H9 (cell line): ENCODE data around the gene MSI2. TPM values are rescaled to one million over a fixed set of nuclear protein-coding genes. Genes with fewer than 3 reads are reported as not detected.

Source experiments
- DNase-seq: peaks from one replicate; pipeline ENCODE4 v3.0.0-alpha.2; 2017
- H2AFZ ChIP-seq: one replicate; pipeline ENCODE4 v1.6.1; 2013; ENCODE audit warnings: mild to moderate bottlenecking, low read length, control low read depth, moderate library complexity
- H2AK5ac ChIP-seq: 2 replicates; pipeline ENCODE4 v1.6.1; 2013; ENCODE audit warnings: low read length, control low read depth, mixed read lengths; ENCODE audit not compliant: insufficient read length
- H2BK120ac ChIP-seq: one replicate; pipeline ENCODE4 v1.6.1; 2013; ENCODE audit warnings: low read depth, mild to moderate bottlenecking, low read length, control low read depth, inconsistent platforms; ENCODE audit not compliant: poor library complexity, severe bottlenecking
- H2BK12ac ChIP-seq: 2 replicates; pipeline ENCODE4 v1.6.1; 2013; ENCODE audit warnings: low read length, control low read depth, mixed read lengths, low read depth; ENCODE audit not compliant: insufficient read length
- H2BK15ac ChIP-seq: 2 replicates; pipeline ENCODE4 v1.6.1; 2013; ENCODE audit warnings: low read depth, low read length, control low read depth
- H2BK20ac ChIP-seq: one replicate; pipeline ENCODE4 v1.6.1; 2013; ENCODE audit warnings: low read depth, mild to moderate bottlenecking, low read length, control low read depth, inconsistent platforms; ENCODE audit not compliant: poor library complexity, severe bottlenecking
- H2BK5ac ChIP-seq: 2 replicates; pipeline ENCODE4 v1.6.1; 2013; ENCODE audit warnings: low read length, control low read depth, mixed read lengths; ENCODE audit not compliant: insufficient read length
- H3K14ac ChIP-seq: 2 replicates; pipeline ENCODE4 v1.6.1; 2013; ENCODE audit warnings: low read length, control low read depth; ENCODE audit not compliant: insufficient read depth
- H3K18ac ChIP-seq: 2 replicates; pipeline ENCODE4 v1.6.1; 2013; ENCODE audit warnings: low read depth, mild to moderate bottlenecking, mixed read lengths, low read length, control low read depth; ENCODE audit not compliant: insufficient read length
- H3K23ac ChIP-seq: 2 replicates; pipeline ENCODE4 v1.6.1; 2013; ENCODE audit warnings: low read length, control low read depth, mixed read lengths, low read depth; ENCODE audit not compliant: insufficient read length
- H3K23me2 ChIP-seq: 2 replicates; pipeline ENCODE4 v1.6.1; 2013; ENCODE audit warnings: low read depth, mild to moderate bottlenecking, mixed read lengths, low read length, control low read depth; ENCODE audit not compliant: insufficient read length, poor library complexity, severe bottlenecking
- H3K27ac ChIP-seq: 2 replicates; pipeline ENCODE4 v1.5.1; 2013; ENCODE audit warnings: low read length, control low read depth, mixed read lengths, low read depth; ENCODE audit not compliant: insufficient read length
- H3K27me3 ChIP-seq: 2 replicates; pipeline ENCODE4 v1.6.1; 2013; ENCODE audit warnings: low read length, control low read depth, inconsistent platforms; ENCODE audit not compliant: insufficient read depth
- H3K4ac ChIP-seq: 2 replicates; pipeline ENCODE4 v1.6.1; 2013; ENCODE audit warnings: low read depth, mild to moderate bottlenecking, control low read depth, inconsistent platforms, low read length, moderate library complexity
- H3K4me1 ChIP-seq: 2 replicates; pipeline ENCODE4 v1.6.1; 2013; ENCODE audit warnings: low read length, control low read depth, inconsistent platforms; ENCODE audit not compliant: insufficient read depth
- H3K4me2 ChIP-seq: 2 replicates; pipeline ENCODE4 v1.6.1; 2013; ENCODE audit warnings: low read length, control low read depth, mixed read lengths; ENCODE audit not compliant: insufficient read length, insufficient read depth
- H3K56ac ChIP-seq: 2 replicates; pipeline ENCODE4 v1.6.1; 2013; ENCODE audit warnings: low read depth, mild to moderate bottlenecking, mixed read lengths, low read length, control low read depth; ENCODE audit not compliant: insufficient read length
- H3K79me1 ChIP-seq: 2 replicates; pipeline ENCODE4 v1.6.1; 2013; ENCODE audit warnings: low read depth, mild to moderate bottlenecking, moderate library complexity, low read length, control low read depth, inconsistent platforms; ENCODE audit not compliant: insufficient read depth, poor library complexity, severe bottlenecking
- H3K79me2 ChIP-seq: 2 replicates; pipeline ENCODE4 v1.6.1; 2013; ENCODE audit warnings: low read length, control low read depth, inconsistent platforms; ENCODE audit not compliant: insufficient read depth
- H3K9ac ChIP-seq: 2 replicates; pipeline ENCODE4 v1.6.1; 2013; ENCODE audit warnings: low read length, control low read depth, mixed read lengths; ENCODE audit not compliant: insufficient read length; ENCODE audit errors: extremely low read depth
- H3K9me3 ChIP-seq: one replicate; pipeline ENCODE4 v1.6.1; 2013; ENCODE audit warnings: low read depth, low read length, inconsistent platforms; ENCODE audit not compliant: control insufficient read depth
- H3T11ph ChIP-seq: one replicate; pipeline ENCODE4 v1.6.1; 2013; ENCODE audit warnings: mild to moderate bottlenecking, low read length, control low read depth, inconsistent platforms
- H4K20me1 ChIP-seq: one replicate; pipeline ENCODE4 v1.6.1; 2013; ENCODE audit not compliant: control insufficient read depth, insufficient read length, insufficient read depth
- H4K5ac ChIP-seq: 2 replicates; pipeline ENCODE4 v1.6.1; 2013; ENCODE audit warnings: low read depth, mild to moderate bottlenecking, mixed read lengths, low read length, control low read depth; ENCODE audit not compliant: insufficient read length
- H4K8ac ChIP-seq: replicated peaks from 2 replicates; pipeline ENCODE4 v1.6.1; 2013; ENCODE audit warnings: low read length, control low read depth, mixed read lengths, low read depth; ENCODE audit not compliant: insufficient read length
- H4K91ac ChIP-seq: 2 replicates; pipeline ENCODE4 v1.6.1; 2013; ENCODE audit warnings: low read depth, mild to moderate bottlenecking, moderate library complexity, mixed read lengths, low read length, control low read depth; ENCODE audit not compliant: insufficient read length
- H3K27ac Mint-ChIP-seq, 3 experiments: 2 replicates in 2 of 3; 3 replicates in 1 of 3; pipeline ENCODE4 v1.8.0; 2020 to 2021; ENCODE audit warnings: mixed read lengths in 3 of 3, mild to moderate bottlenecking in 1 of 3, moderate library complexity in 1 of 3
- H3K27me3 Mint-ChIP-seq: 2 replicates; pipeline ENCODE4 v1.8.0; 2021; ENCODE audit warnings: low read depth, mild to moderate bottlenecking, moderate library complexity, mixed read lengths
- H3K36me3 Mint-ChIP-seq, 3 experiments: 2 replicates in 2 of 3; 3 replicates in 1 of 3; pipeline ENCODE4 v1.8.0; 2020 to 2021; ENCODE audit warnings: low read depth in 3 of 3, mixed read lengths in 3 of 3; ENCODE audit not compliant: insufficient read depth in 1 of 3
- H3K4me1 Mint-ChIP-seq, 2 experiments: 2 replicates each; pipeline ENCODE4 v1.8.0; 2020; ENCODE audit warnings: mixed read lengths in 2 of 2
- H3K4me3 Mint-ChIP-seq, 2 experiments: 2 replicates in 1 of 2; 3 replicates in 1 of 2; pipeline ENCODE4 v1.8.0; 2020 to 2021; ENCODE audit warnings: mild to moderate bottlenecking in 2 of 2, mixed read lengths in 2 of 2, moderate library complexity in 1 of 2
- H3K9me3 Mint-ChIP-seq, 2 experiments: 2 replicates in 1 of 2; 3 replicates in 1 of 2; pipeline ENCODE4 v1.8.0; 2020; ENCODE audit warnings: mild to moderate bottlenecking in 2 of 2, mixed read lengths in 2 of 2, moderate library complexity in 1 of 2
- CTCF ChIP-seq: fragments of 200-600 bp; sonication (generic); conservative IDR thresholded peaks from 3 replicates; pipeline ENCODE4 v1.8.0; 2021; ENCODE audit warnings: antibody characterized with exemption, mild to moderate bottlenecking
- WGBS: extraction: QIAGEN DNeasy Blood & Tissue Kit; methylation state at CpG from one replicate; pipeline ENCODE4 v1.1.7; 2013; ENCODE audit warnings: missing lambda C conversion rate, low lambda C conversion rate, mixed read lengths; ENCODE audit not compliant: insufficient read length; ENCODE audit errors: extremely low coverage; 5-methylcytosine and 5-hydroxymethylcytosine counted together
- total RNA-seq: library from RNA; stranded (reverse); gene quantifications from 2 replicates; pipeline ENCODE4 v1.2.1, GENCODE V29; 2021

The MSI2 gene
- total RNA-seq, 1 experiment from 2014 or later: 98.5 TPM

- H3K79me2 ChIP-seq: no peaks in the 10 kb centered on the region
- no peak overlapping the region for H2BK5ac ChIP-seq
Observed at GRCh38 chr17:57302690-57303465, 46.6 kb downstream of the MSI2 start.

More at GRCh38 chr17:57302690-57303465, 46.6 kb downstream of the MSI2 start:
- Histone ChIP-seq H3K27ac (no peak overlapping the region), H3T11ph (no peak overlapping the region), H4K5ac (no peak overlapping the region), H3K56ac (no peak overlapping the region), H2BK120ac (no peak overlapping the region), H3K9me3 (no peaks in the 10 kb centered on the region), H3K4me2 (no peak overlapping the region), H3K79me1 (no peaks in the 10 kb centered on the region), H4K8ac (no peak overlapping the region), H3K23me2 (no peaks in the 10 kb centered on the region), H2BK15ac (no peak overlapping the region), H4K20me1 (no peaks in the 10 kb centered on the region), H3K27me3 (no peaks in the 10 kb centered on the region), H3K14ac (no peak overlapping the region), H3K4me1 (no peaks in the 10 kb centered on the region), H3K4ac (no peak overlapping the region), H2AK5ac (no peak overlapping the region), H2AFZ (no peak overlapping the region), H3K9ac (no peak overlapping the region), H4K91ac (no peak overlapping the region), H3K23ac (no peak overlapping the region), H2BK12ac (no peak overlapping the region), H2BK20ac (no peak overlapping the region), H3K18ac (no peak overlapping the region)
- H3K27me3 Mint-ChIP-seq: no peaks in the 10 kb centered on the region
- no CpG with 5 or more reads among the region's 10 CpGs for WGBS
- no peak for DNase-seq
- H3K4me3 Mint-ChIP-seq: no peak overlapping the region
- TF ChIP-seq CTCF: no peak
- peaks cover 26 to 42% (median 32%) of the 10 kb centered on the region in 3 experiments for H3K36me3 Mint-ChIP-seq
- peaks cover 7 to 11% of the 10 kb centered on the region in 2 experiments for H3K9me3 Mint-ChIP-seq
- peaks cover 19 to 20% of the 10 kb centered on the region in 2 experiments for H3K4me1 Mint-ChIP-seq
- peak overlapping the region in 2 of 3 experiments; percentile 55 to 65; a peak in 4 of 7 replicates for H3K27ac Mint-ChIP-seq
